Activated CD4-positive, alpha-beta T cell treated with anti-CD3 and anti-CD28 coated beads, Interleukin-2, amount 10 ng/mL, durations not matched to agents 24 days and 14 days (primary cell): ENCODE results near the gene TBX21. TPM values are rescaled to one million over a fixed set of nuclear protein-coding genes. Genes with fewer than 3 reads are reported as not detected.

Experiments
- total RNA-seq: library from RNA; stranded (reverse); gene quantifications from 2 replicates; pipeline ENCODE4 v1.2.3, GENCODE V29; 2022

The TBX21 gene
- total RNA-seq, 1 donor from 2014 or later: 66.4 TPM

Other genes with a start within 250 kb of the TBX21 start
- 110 and 112 TPM in 2 replicates for gene NPEPPS, start 202.1 kb upstream of the TBX21 start, total RNA-seq
- 727 and 736 TPM in 2 replicates for gene KPNB1, start 83.3 kb upstream of the TBX21 start, total RNA-seq
- 9.3 and 10.9 TPM in 2 replicates for gene TBKBP1, start 39.1 kb upstream of the TBX21 start, total RNA-seq
- 18.1 and 18.4 TPM in 2 replicates for gene OSBPL7, start 88.6 kb downstream of the TBX21 start, total RNA-seq
- 55.0 and 58.3 TPM in 2 replicates for gene MRPL10, start 98.3 kb downstream of the TBX21 start, total RNA-seq
- 0.33 and 0.44 TPM in 2 replicates for gene LRRC46, start 98.4 kb downstream of the TBX21 start, total RNA-seq
- gene SCRN2, start 108.0 kb downstream of the TBX21 start, total RNA-seq: 24.3 and 24.8 TPM in 2 replicates
- gene SP6, start 117.9 kb downstream of the TBX21 start, total RNA-seq: 0.05 TPM in 2 replicates
- gene SP2, start 163.0 kb downstream of the TBX21 start, total RNA-seq: 18.3 and 21.7 TPM in 2 replicates
- gene PNPO, start 208.3 kb downstream of the TBX21 start, total RNA-seq: 61.5 and 69.4 TPM in 2 replicates
- not detected in 2 replicates for gene PRR15L, start 224.6 kb downstream of the TBX21 start, total RNA-seq
- 192 and 202 TPM in 2 replicates for gene CDK5RAP3, start 237.9 kb downstream of the TBX21 start, total RNA-seq